Gastroesophageal sphincter (tissue), 3 donors: ENCODE results near the gene ARAP1.

Experiments used
- POLR2A ChIP-seq, 2 donors: fragments of 450-650 bp; IDR thresholded peaks; one replicate each; pipeline ENCODE4 v1.6.1; 2017; ENCODE audit warnings: antibody characterized with exemption in 2 of 2, mild to moderate bottlenecking in 2 of 2, moderate library complexity in 1 of 2
- POLR2AphosphoS5 ChIP-seq: sonication (generic); formaldehyde crosslinking; IDR thresholded peaks from one replicate; pipeline ENCODE4 v1.6.1; 2017; ENCODE audit warnings: antibody characterized with exemption
- TF ChIP-seq, protein P1 (sequence below), 4 experiments: fragments of 200-600 bp in 2 of 4; fragments of 450-650 bp in 2 of 4; sonication (generic) in 1 of 4; IDR thresholded peaks; one replicate each; pipeline ENCODE4 v1.5.1; 2017 to 2019; ENCODE audit warnings: antibody characterized with exemption in 4 of 4, mild to moderate bottlenecking in 2 of 4, moderate library complexity in 2 of 4

- TF ChIP-seq, protein P1, sequence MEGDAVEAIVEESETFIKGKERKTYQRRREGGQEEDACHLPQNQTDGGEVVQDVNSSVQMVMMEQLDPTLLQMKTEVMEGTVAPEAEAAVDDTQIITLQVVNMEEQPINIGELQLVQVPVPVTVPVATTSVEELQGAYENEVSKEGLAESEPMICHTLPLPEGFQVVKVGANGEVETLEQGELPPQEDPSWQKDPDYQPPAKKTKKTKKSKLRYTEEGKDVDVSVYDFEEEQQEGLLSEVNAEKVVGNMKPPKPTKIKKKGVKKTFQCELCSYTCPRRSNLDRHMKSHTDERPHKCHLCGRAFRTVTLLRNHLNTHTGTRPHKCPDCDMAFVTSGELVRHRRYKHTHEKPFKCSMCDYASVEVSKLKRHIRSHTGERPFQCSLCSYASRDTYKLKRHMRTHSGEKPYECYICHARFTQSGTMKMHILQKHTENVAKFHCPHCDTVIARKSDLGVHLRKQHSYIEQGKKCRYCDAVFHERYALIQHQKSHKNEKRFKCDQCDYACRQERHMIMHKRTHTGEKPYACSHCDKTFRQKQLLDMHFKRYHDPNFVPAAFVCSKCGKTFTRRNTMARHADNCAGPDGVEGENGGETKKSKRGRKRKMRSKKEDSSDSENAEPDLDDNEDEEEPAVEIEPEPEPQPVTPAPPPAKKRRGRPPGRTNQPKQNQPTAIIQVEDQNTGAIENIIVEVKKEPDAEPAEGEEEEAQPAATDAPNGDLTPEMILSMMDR (IDR thresholded peaks at IDR 0.05) = no peak
- TF ChIP-seq POLR2AphosphoS5 = no peak
- TF ChIP-seq POLR2A (IDR thresholded peaks at IDR 0.05) = no peak
Measured at GRCh38 chr11:72746821-72747220, 5.4 kb downstream of the ARAP1 start.
